Colon (tissue), 2 donors: ENCODE results near the gene PDCD11.
"Not testable (repeated sequence)": the region's sequence is repeated elsewhere in the genome, so short reads cannot be mapped to it uniquely, and the experiment has no call there.

Experiments
- FAIRE-seq: peaks from 2 replicates; lab custom pipeline; 2012; peaks lifted over from hg19 to GRCh38; lab: Jason Lieb, UNC
- donor health status: control.
- donor health status: control.

PDCD11 gene, protein sequence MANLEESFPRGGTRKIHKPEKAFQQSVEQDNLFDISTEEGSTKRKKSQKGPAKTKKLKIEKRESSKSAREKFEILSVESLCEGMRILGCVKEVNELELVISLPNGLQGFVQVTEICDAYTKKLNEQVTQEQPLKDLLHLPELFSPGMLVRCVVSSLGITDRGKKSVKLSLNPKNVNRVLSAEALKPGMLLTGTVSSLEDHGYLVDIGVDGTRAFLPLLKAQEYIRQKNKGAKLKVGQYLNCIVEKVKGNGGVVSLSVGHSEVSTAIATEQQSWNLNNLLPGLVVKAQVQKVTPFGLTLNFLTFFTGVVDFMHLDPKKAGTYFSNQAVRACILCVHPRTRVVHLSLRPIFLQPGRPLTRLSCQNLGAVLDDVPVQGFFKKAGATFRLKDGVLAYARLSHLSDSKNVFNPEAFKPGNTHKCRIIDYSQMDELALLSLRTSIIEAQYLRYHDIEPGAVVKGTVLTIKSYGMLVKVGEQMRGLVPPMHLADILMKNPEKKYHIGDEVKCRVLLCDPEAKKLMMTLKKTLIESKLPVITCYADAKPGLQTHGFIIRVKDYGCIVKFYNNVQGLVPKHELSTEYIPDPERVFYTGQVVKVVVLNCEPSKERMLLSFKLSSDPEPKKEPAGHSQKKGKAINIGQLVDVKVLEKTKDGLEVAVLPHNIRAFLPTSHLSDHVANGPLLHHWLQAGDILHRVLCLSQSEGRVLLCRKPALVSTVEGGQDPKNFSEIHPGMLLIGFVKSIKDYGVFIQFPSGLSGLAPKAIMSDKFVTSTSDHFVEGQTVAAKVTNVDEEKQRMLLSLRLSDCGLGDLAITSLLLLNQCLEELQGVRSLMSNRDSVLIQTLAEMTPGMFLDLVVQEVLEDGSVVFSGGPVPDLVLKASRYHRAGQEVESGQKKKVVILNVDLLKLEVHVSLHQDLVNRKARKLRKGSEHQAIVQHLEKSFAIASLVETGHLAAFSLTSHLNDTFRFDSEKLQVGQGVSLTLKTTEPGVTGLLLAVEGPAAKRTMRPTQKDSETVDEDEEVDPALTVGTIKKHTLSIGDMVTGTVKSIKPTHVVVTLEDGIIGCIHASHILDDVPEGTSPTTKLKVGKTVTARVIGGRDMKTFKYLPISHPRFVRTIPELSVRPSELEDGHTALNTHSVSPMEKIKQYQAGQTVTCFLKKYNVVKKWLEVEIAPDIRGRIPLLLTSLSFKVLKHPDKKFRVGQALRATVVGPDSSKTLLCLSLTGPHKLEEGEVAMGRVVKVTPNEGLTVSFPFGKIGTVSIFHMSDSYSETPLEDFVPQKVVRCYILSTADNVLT (N-terminal part only)

DNA sequence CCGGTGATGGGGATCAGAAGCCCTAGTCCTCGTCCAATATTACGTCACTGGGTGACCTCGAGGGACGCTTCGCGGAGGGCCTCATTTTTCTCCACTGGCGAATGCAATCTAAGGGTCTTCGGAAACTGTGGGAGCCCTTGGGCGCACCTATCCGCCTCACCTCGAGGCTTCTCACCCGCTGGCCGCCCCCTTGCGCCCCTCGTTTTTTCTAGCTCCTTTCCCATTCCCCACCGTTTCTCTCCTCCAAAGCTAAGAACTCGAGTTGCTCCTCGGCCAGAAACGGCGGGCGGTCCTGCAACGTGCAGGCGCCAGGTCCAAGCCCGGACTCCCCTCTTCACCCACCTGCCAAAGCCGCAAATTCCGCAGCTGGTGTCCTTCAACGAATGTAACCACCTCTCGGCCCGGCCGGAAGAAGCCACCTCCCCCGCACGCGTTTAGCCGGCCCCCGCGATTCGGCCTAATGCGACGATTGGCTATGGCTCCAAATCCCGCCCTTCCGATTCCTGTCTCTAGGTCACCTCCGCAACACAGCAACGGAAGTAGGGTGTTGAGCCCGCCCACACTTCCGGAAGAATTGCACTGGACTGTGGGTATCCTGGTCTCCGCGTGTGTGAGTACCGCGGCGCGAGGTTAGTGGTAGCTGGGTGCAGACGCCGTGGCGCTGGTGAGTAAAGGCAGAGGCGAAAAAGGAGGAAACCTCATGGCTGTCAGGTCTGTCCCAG is at the start of gene PDCD11, which contains the start of gene ATP5MK:
Gene PDCD11 (plus strand): TSS at position 560 of the 722 bp plus-strand sequence. CDS start 1,801 bp downstream, outside the sequence.
Gene ATP5MK (minus strand): TSS at position 409 of the 722 bp plus-strand sequence. CDS start 4,018 bp downstream, outside the sequence.
- FAIRE-seq = peak; percentile 75

DNA sequence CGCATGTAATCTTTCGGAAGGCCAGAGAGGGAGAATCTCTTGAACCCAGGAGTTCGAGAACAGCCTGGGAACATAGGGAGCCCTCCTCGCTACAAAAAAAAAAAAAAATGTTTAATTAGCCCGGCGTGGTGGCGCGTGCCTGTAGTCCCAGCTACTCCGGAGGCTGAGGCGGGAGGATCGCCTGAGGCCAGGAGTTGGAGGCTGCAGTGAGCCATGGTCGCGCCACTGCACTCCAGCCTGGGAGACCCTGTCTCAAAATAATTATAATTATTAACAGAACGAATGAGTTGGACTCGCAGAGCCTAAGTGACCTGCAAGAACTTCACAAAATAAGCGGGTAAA is 46.3 kb upstream of the PDCD11 start:
- no peak for FAIRE-seq

DNA sequence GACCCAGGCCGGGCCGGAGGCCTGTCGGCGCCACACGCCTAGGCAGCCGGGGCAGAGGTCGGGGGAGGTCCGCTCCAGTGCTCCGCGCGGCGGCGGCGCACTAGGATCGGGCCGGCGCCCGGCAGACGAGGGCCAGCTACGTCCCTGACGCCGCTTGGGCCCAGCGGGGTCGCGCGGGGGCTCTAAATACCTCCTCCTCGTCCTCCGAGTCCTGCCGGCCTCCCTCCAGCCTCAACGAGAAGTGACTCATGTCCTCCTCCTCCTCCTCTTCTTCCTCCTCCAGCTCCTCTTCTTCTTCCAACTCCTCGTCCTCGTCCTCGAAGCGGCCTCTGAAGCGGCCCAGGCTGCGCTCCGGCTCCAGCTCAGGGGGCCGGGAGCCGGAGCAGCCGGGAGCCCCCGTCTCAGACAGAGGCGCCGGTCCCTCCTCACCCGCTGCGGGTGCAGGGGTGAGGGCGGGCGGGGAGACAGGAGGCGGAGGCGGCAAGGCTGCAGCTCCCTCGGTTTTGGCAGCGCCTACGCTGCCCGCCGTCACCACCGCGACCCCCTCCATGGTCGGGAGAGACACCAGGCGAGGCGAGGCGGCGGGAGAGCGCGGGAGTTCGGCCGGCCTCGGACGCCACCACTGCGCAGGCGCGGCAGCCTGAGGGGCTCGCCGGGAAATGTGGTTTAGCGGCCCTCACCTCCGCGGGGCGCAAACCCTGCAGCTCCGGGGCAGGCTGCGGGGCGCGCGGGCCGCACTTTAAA is 45.7 kb upstream of the PDCD11 start, which contains the start of gene PCGF6:
Gene PCGF6 (minus strand): TSS at position 624 of the 744 bp plus-strand sequence. CDS start 74 bp downstream, at position 550.
- no peak for FAIRE-seq

DNA sequence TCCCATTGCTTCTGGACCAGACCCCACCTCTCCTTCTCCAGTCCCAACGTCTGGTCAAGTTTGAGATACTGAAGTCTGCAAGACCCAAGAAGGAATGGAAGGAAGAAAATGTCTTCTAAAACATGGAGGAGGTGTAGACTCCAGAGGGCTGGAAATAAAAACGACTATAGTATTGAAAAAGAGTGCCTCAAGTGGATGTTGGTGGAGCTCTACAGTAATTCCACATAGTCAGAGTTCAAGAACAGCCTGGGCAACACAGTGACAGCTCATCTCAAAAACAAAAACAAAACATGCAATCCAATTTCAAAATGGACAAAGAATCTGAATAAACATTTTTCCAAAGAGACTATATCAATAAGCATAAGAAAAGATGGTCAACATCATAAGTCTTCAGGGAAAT is 43.1 kb upstream of the PDCD11 start:
- FAIRE-seq = no peak

DNA sequence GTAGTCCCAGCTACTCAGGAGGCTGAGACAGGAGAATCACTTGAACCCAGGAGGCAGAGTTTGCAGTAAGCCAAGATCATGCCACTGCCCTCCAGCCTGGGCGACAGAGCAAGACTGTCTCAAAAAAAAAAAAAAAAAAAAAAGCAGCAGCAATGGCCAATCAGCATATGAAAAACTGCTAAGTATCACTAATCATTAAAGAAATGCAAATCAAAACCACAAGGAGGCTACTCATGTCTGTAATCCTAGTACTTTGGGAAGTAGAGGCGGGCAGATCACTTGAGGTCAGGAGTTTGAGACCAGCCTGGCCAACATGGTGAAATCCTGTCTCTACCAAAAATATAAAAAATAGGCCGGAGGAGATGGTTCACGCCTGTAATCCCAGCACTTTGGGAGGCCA is 41.9 kb upstream of the PDCD11 start:
- FAIRE-seq = not testable (repeated sequence)

DNA sequence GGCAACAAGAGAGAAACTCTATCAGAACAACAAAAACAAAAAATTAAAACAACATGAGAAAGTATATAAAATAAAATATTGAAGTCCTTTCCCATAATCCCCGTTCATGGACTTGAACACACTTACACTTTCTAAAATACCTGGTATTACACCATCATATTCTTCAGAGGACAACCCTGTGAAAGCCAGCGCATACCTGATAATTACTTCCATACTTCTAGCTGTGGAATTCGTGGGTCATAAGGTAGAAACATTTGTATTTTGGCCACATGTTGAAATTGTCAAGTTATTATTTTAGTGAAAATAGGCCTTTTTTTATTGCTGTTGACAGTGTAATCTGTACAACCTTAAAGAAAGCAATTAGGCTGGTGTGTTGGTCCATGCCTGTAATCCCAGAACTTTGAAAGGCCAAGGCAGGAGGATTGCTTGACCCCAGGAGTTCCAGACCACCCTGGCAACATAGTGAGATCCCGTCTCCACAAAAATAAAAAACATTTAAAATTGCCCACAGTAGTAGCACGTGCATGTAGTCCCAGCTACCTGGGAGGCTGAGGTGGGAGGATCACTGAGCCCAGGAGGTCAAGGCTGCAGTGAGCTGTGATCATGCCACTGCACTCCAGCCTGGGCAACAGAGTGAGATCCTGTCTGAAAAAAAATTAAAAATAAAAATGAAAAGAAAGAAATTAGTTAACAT is 40.4 kb upstream of the PDCD11 start:
- FAIRE-seq = no peak

DNA sequence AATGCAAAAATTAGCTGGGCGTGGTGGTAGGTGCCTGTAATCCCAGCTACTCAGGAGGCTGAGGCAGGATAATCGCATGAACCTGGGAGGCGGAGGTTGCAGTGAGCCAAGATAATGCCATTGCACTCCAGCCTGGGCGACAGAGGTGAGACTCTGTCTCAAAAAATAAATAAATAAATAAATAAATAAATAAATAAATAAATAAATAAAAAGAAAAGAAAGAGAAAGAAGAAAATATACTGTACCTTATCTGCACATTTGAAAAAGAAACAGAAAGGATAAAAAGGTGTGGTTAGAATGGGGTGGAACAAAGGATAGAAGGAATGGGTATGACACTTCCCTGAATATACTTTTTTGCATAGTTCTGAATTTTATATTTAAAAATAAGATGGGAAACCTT is 36.9 kb upstream of the PDCD11 start:
- not testable (repeated sequence) for FAIRE-seq

DNA sequence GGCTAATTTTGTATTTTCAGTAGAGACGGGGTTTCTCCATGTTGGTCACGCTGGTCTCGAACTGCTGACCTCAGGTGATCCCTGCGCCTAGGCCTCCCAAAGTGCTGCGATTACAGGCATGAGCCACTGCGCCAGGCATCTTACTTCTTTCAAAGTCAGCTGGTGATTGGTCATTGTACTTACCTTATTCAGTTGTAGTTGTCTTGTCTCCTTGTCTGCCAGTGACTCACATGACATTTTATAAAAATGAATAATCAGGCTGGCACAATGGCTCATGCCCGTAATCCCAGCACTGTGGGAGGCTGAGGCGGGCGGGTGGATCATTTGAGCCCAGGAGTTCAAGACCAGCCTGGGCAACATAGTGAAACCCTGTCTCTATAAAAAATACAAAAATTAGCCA is 35.6 kb upstream of the PDCD11 start:
- not testable (repeated sequence) for FAIRE-seq

DNA sequence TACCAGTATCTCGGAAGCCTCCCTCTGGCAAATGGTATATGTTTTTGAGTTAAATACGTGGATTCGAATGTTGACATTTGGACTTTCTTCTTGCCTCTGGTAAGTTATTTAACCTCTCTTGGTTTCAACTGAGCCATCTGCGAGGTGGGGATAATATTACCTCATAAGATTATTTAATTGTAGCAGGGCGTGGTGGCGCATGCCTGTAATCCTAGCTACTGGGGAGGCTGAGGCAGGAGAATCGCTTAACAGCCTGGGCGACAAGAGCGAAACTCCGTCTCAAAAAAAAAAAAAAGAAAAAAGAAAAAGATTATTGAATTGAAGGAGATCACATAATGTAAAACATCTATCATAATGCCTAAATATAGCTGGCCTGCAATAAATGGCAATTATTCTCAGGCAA is 29.0 kb upstream of the PDCD11 start:
- no peak for FAIRE-seq

DNA sequence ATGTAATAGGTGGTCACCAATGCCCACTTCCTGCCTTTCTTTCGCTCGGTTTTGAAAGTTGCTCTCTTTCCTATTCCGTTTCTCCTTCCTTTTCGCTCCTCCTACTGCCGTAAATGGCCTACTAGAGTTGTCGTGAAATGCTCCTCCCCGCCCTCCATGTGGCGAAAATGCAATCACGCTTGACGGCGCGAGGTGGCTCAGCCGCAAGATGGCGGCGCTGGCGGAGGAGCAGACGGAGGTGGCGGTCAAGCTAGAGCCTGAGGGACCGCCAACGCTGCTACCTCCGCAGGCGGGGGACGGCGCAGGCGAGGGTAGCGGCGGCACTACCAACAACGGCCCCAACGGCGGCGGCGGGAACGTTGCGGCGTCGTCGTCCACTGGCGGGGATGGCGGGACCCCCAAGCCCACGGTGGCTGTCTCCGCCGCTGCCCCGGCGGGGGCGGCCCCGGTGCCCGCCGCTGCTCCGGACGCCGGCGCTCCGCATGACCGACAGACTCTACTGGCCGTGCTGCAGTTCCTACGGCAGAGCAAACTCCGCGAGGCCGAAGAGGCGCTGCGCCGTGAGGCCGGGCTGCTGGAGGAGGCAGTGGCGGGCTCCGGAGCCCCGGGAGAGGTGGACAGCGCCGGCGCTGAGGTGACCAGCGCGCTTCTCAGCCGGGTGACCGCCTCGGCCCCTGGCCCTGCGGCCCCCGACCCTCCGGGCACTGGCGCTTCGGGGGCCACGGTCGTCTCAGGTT is 28.5 kb upstream of the PDCD11 start, which contains the start of gene TAF5:
Gene TAF5 (plus strand): TSS at position 195 of the 737 bp plus-strand sequence. CDS start 14 bp downstream, at position 209.
- peak; percentile 73 for FAIRE-seq

DNA sequence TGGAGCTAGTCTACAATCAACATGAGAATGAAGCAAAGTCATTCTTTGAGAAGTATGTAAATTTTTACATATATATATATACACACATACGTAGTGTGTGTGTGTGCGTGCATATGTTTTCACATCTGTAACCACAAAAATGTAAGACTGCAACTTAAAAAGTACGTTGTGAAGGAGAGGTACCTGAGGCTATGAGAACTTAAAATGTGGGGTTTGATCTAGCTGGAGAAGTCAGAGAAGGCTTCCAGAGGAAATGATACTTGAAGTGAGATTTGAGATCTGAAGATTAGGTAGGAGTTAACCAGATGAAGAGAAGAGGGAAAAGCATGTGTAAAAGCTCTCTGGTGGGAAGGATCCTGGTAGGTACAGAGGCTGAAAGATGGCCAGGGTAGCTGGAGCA is 22.9 kb upstream of the PDCD11 start:
- no peak for FAIRE-seq

DNA sequence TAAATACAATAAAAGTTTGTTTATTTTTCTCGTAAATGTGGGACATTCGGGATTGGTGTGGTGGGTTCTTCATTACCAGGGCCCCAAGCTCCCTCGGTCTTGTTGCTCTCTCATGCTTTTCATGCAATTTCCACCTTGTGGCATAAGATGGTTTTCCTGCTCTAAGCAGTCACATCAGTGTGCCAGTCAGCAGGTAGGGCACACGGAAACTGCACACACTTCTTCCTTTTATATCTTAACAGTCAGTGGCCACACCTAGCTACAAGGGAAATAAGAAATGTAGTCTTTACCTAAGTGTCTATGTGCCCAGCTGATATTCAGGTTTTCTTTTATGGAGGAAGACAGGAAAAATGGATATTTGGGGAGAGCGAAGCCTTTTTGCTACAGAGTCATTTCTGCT is 22.2 kb upstream of the PDCD11 start:
- FAIRE-seq = peak; percentile 62

DNA sequence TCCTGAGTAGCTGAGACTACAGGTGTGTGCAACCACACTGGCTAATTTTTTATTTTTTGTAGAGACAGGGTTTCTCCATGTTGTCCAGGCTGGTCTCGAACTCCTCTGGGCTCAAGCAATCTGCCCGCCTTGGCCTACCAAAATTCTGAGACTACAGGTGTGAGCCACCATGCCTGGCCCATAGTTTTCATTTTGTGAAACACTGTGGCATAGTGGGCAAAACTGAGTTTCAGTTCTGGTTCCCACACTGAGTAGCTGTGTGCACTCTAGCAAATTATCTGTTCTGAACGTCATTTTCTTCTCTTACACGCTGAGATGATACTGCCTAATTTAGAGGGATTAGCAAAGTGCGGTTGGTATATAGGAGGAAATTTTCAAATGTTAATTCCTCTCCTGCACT is 13.7 kb upstream of the PDCD11 start:
- no peak for FAIRE-seq

DNA sequence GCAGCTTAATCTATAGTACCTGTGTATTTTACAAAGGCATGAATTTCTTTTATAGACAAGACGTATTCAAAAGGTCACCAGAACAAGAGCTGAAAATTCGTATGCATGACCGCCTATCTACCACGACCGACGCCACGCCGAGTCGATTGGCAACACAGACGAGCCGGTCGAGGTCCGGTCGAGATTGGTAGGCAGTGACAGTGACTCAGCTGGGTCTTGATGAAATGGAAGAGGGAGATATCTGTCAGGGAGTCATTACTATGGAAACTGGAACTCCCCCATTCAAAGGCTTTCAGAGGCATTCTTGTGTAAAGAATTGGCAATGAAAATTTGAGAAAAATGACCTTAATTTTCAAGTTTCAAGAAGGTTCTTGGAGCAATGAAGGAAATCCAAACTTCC is 2.2 kb upstream of the PDCD11 start:
- FAIRE-seq = no peak

DNA sequence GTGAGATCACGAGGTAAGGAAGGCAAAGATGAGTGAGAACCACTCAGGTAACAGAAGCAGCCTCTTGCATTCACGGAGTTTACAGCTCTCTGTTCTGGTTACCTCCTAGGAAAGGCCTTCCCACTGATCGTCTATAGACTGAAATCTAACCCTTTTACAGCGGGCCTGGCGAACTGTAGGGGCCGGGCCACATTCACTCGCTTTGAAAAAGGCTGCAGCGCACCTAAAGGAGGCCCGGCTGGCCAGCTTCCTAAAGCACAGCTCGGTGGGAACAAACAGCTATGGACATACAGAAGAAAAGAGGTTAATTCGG is 716 bp upstream of the PDCD11 start:
- no peak for FAIRE-seq

DNA sequence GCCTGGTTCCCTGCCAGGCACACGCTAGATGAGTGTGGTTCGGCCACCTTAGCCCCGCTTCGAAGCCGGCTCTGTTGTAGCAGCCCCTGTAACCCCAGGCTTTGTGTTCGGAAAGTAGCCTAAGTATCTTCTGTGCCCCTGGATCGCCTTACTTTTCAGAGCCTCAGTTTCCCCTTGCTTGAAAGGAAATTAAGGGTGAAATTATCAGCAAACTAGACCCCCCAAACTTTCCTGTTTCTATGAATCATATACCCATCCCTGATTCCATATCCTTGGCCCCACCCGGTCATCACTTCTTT is 312 bp downstream of the PDCD11 start:
- no peak for FAIRE-seq

DNA sequence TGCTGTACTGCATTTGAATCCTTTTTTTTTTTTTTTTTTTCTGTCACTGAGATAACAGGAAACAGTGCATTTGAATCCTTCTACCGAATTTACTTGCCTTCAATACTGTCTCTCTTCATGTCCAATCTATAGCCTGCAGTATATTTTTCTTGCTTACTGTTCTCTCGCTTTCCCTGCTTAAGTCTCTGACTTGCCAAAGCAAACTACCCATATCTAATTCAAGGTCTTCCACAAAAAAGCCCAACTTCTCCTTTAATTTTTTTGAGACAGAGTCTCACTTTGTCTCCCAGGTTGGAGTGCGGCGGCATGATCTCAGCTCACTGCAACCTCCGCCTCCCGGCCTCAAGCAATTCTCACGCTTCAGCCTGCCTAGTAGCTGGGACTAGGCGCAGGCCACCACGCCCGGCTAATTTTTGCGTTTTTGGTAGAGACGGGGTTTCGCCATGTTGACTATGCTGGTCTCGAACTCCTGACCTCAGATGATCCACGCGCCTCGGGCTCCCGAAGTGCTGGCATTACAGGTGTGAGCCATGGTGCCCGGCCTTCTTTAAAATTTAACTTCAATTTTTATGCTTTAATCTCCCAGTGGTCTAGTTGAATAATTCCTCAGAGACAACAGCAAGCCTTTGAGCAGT is 882 bp downstream of the PDCD11 start:
- FAIRE-seq = no peak

DNA sequence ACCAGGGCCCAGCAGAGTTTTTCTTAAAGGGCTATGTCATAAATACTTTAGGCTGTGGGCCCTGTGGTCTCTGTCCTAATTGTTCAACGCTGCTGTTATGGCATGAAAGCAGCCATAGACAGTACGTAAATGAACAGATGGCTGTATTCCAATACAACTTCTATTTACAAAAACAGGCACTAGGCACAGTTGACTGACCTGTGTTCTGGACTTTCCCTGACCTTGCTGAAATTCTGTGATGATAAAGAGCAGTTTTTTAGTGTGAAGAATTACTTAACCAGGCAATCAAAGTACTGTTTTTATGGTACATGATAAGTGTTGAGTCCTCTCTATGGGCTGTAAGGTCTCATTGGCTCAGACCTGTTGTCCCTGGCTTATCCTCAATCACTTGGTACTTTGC is 17.1 kb downstream of the PDCD11 start:
- no peak for FAIRE-seq

DNA sequence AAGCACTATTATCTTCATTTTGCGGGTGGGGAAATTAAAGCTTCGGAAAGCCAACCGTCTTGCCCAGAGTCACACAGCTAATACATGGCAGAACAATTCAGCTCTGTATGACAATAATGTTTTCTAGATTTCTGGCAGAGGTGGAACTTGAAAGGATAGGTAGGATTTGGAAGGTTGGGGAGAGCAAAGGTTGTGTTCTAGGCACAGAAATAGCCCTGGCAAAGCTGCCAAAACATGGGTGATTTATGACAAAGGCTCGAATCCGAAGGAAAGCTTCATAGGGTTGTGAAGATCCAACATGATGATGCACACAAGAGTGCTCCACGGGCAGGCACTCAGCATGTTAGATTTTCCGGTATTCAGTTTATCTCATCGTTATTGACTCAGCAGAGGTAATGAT is 19.2 kb downstream of the PDCD11 start:
- no peak for FAIRE-seq
